NCI-H526 (cell line): ENCODE results near the gene SMS.
"Not testable (repeated sequence)": the region's sequence is repeated elsewhere in the genome, so short reads cannot be mapped to it uniquely, and the experiment has no call there.

ENCODE experiments used
- DNase-seq, 2 experiments: peaks; one replicate each; lab custom pipeline; 2025; lab: John Stamatoyannopoulos, UW

SMS gene

DNA sequence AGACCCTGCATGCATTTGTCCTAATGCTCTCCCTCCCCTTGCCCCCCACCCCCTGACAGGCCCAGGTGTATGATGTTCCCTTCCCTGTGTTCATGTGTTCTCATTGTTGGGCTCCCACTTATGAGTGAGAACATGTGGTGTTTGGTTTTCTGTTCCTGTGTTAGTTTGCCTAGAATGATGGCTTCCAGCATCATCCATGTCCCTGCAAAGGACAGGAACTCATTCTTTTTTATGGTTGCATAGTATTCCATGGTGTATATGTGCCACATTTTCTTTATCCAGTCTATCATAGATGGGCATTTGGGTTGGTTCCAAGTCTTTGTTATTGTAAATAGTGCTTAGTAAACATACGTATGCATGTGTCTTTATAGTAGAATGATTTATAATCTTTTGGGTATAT, 10.0 kb downstream of the SMS start:
- DNase-seq = not testable (repeated sequence)

DNA sequence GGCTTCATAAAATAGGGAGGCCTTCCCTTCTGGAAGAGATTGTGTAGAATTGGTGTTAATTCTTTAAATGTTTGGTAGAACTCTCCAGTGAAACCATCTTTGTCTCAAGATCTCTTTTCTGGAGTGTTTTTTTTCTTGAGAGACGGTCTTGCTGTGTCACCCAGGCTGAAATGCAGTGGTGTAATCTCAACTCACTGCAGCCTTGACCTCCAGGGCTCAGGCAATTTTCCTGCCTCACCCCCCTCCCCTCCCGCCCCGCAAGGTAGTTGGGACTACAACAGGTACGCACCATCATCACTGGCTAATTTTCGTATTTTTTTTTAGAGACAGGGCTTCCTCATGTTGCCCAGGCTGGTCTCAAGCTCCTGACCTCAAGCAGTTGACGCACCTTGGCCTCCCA, 12.1 kb downstream of the SMS start:
- DNase-seq = no peak

DNA sequence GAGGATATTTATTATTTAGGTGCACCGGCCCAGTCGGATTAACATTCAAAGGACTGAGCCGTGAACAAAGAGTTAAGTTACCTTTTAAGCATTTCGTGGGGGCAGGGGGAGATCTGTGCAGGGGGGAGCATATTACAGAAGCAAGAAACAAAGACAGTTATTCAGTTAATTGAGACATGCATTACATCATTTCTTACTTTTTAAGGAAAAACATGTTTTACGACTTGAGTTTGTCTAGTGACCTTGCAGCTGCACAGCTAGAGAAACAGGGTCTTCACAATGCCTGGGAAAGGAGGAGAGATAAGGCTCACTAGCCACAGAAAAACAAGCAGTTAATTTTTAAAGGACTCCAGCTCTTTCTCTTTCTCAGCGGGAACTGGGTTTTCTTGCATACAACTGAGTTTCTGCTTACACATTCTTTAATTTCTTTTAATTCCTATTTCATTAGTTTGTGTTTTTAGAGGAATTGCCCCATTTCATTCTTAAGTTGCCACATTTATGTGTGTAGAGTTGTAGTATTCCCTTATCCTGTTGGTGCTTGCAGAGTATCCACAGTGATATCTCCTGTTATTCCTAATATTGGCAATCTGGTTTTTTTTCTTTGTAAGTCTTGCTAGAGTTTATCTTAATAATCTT, 12.8 kb downstream of the SMS start:
- not testable (repeated sequence) for DNase-seq

DNA sequence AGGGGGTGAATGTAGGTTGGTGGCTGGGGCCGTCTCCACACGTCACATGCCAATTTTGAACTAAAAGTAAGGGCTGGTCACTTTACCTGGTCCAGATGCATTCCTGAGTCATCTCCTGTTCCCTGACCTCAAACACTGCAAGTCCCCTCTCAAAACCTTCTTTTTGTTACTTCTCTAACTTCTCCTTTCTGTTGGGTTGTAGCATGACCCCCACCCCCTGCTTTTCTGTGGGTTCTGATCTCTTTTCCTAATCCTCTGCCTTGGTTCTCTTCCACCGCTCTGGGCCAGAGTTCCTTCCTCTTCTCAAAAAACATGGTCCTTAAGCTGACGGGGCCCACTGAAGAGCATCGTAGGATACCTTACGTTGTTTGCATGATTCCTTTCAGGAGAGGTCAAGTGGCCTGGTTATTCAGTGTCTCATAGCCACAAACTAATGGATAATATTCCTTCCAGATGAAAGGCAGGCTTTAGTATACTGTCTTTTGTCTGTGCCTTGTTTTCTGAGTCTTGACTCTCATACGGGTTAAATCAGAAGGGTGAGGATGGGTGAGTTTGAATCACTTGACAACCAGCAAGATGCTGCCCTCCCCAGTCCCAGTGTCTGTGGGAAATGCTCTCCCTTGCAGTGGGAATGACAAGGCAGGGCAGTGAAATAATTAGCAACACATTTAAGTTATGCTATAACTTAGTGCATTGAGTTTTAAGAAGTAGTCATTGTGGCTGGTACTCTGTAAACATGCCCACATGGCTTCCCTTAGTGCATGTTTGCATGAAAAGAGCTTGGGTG, 15.1 kb downstream of the SMS start:
- no peak for DNase-seq

DNA sequence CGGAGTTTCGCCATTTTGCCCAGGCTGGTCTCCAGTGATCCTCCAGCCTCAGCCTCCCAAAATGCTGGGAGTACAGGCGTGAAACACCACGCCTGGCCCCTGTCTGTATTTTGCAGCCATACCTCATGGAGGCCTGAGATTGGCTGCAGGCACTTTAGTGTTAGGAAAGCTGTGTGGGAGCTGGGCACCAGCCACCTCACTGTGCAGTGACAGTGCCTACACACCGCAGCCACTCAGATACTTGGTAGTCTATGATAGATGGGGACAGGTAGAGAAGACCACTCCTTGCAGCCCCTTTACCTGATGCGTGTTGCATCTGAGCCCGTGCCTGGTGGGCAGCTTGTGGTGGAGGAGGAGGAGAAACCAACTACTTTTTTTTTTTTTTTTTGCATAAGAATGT, 16.3 kb downstream of the SMS start:
- DNase-seq = no peak

DNA sequence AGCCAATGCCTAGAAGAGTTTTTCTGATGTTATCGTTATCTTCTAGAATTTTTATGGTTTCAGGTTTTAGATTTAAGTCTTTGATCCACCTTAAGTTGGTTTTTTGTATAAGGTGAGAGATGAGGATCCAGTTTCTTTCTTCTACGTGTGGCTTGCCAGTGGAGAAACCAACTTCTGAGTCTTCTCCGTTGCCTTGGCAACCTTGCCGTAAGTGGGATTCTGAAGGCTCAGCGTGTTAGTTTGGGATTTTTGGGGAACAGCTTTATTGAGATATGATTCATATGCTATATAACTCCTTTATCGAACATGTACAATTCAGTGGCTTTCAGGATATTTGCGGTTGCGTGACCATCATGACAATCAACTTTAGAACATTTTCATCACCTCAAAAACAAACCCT, 17.7 kb downstream of the SMS start:
- no peak for DNase-seq

DNA sequence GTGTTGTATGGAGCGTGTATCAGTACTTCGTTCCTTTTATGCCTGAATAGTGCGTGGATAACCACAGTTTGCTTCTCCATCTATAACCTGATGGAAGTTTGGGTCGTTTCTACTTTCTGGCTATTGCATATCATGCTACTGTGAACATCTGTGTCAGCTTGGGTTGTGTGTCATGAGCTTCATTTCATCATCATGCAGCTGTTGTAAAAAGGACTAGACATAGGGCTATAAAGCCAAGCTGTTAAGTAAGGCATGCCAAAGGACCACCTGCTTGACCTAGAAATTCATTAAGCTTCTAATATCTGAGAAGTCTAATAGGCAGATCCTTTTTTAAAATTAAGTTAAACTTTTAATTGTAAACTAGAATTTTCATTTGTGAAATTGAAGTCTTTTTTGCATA, 18.4 kb downstream of the SMS start:
- DNase-seq = no peak

DNA sequence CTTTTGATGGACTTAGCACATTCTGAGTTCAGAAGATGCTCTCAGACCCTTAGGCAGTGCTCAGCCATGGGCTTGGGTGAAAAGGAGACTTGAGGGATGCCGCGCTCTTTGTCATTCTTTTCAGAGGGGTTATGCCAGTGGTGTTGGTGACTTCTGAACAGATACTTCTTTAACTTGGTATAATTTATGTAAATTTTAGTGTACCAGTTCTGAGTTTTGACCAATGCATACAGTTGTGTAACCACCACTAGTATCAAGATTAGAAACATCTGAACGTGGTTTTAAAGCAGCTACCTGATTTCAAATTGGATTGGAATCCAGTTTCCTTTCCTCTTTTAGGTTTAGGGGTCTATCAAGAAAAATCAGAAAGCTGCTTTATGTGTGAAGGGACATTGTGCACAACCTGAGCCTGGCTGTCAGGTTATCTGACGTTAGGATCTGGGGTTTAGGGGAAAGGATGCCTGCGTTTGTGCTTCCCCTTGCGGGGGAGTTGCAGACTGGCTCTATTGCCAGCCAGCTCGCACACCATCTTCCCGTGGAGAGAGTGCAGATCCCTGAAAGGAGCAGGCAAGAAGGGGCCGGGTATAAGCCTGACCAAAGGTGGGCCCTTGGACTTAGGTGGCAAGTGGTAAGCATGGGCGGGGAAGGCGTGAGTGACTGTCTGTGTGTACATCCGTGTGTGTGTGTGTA, 19.0 kb downstream of the SMS start:
- DNase-seq = no peak

DNA sequence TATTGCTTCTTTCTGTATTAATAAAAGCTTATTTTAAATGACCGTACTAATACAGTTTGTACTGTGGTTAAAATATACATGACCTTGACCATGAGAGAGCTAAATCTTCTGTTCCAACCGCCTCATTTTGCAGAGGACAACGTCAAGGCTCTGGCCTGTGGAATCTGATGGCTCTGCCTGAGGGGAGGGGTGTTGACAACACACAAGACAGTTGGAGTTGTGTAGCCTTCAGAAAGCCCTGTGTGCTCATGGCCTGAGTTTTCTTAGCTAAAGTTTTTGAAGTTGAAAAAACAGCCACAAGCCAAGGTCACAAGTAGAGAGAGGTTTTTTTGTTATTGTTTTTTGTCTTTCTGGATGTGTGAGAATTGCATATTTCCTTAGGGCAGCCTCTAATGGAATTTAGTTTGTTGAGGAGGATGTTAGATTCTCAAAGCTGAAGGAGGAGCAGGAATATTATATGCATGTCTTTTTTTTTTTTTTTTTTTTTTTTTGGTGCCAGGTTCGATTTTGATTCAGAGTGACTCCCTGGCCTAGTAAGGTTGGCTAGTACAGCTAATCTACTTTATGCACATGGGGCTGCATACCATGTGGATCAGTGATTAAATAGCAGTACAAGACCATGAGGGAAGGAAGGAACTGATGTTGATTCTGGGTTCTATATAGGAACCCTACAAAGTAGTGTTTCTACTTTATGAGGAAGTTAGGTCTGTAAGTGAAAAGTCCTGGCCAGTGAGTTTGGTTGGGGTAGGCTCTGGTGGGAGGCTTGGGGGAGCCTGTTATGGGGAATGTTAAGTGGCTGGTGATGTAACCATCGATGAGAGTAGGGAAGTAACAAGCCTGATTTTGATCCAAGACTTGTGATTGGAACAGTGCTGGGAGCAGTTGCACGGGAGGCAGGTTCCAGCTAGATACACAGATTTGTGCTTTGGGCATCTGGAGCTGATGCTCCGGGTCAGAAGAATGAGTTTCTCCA, 20.3 kb downstream of the SMS start:
- DNase-seq = no peak

DNA sequence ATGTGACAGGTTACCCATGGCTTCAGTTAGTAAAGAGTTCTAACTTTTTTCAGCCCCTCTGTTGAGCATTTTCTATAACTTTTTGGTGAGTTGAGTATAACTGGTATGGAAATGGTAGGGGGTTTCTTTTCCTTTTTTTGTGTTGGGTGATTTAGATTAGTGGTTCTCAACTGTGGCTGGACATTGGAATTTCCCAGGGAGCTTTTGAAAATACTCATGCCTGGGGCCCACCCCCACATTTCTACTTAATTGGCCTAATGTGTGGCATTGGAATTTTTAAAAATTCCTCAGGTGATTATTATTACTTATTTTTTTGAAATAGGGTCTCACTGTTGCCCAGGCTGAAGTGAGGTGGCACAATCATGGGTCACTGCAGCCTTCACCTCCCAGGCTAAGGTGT, 21.9 kb downstream of the SMS start:
- no peak for DNase-seq

DNA sequence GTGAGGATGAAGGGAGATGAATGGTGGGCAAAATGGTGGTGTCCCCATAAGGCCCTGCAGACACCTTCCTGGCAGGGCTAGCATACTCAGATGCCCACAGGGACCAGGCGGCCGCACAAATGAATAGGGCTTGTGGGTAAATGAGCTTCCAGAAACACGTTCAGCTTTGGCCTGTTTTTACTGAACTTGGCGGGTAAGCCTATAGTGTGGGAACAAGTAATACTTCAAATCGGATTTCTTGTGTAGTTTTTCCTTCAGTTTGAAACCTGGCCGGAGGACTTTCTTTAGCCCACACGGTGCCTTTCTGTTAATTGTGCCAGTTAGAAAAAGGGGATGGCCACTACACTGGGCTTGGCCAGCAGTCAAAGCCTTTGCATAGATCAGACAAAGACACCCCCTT, 22.8 kb downstream of the SMS start:
- DNase-seq = no peak

DNA sequence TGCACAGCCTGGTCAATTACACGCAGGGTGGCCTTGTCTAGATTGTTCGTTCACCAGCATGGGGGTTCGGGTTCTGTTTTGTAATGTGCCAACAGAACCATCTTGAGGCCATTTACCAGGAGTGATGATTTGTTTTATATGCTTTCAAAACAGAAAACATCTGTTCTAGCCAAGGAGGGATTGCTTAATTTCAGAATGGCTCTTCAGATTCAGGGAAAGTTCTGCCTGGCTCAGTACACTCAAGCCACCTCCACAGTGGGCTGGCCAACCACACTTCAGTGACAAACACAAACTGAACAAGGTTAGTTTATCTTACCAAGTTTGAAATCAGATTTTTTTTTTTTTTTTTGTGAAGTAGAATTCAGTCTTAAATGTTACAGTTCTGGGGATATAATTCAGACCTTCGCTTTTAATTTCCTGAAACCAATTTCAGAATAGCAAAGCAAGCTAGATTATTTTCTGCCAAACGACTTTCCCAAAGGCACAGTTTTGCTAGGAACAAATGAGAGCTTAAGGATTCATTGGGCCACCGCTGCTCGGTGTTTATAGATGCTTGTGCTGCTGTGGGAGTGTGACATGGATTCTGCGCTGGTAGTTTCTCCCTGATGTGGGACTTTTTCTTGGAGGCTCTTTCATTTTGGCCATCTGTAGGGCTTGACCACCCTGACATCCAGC, 23.4 kb downstream of the SMS start:
- no peak for DNase-seq

DNA sequence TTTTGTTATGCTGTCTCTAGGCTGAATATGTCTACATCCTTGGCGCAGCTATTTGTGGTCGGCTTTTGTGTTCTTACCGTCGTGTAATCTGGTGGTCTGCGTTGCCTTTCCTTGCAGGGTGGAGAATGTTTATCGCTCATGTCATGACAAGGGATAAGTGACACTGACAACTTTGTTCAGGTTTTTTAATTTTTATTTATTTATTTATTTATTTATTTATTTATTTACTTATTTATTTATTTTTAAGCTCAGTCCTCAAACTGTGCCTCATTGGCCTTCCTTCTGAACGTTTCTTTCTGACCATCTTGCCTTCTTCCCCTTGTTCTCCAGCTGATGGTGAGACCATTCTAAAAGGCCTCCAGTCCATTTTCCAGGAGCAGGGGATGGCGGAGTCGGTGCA, 26.4 kb downstream of the SMS start:
- no peak for DNase-seq

DNA sequence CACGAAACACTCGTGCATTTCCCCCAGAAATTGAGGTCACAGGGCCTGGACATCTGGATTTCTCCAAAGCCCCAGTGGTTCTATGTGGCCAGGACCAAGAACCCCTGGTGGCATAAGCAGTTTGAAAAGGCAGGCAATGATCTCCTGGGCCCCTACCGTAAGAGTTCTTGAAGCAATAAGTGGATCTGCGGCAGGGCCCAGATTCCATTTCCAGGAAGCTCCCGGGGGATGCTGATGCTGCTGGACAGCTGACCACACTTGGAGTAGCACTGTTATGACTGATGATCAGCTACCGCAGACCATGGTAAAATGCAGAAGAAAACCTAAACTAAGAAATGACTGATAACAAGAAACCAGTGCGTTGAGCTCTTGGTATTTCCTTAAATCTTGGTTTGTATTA, 27.8 kb downstream of the SMS start:
- DNase-seq = no peak

DNA sequence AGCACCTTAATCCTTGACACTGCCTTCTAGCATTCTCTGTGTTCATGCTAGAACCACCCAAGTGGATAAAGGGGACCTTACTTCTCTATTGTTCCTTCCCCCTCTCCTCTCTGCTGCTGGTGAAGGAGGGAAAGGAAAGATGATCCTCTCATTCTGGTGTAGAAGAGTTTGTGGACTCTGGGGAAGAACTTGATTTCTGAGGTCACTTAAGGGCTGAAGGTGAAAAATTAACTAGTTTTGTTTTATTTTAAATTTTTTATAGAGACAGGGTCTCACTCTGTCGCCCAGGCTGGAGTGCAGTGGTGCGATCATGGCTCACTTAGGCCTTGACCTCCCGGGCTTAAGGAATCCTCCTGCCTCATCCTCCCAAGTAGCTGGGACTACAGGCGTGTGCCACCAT, 29.8 kb downstream of the SMS start:
- no peak for DNase-seq

DNA sequence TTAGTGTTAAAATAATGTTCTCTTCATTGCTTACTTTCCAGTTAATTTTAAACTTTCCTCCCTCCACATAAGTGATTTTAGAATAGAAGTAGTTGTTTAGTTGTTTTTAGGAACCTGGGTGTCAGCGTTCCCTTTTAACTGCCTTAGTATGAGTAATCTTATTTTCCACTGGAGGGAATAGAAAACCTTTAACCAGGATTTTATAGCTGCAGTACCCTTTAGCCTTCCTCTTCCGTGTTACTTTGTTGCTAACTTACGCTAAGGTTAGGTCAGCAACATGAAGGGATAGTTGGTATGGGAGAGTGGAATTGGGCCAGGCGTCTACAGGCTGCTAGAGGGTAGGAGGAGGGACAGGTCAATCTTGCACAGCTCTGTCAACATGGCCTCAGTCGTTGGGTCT, 31.5 kb downstream of the SMS start:
- no peak for DNase-seq

DNA sequence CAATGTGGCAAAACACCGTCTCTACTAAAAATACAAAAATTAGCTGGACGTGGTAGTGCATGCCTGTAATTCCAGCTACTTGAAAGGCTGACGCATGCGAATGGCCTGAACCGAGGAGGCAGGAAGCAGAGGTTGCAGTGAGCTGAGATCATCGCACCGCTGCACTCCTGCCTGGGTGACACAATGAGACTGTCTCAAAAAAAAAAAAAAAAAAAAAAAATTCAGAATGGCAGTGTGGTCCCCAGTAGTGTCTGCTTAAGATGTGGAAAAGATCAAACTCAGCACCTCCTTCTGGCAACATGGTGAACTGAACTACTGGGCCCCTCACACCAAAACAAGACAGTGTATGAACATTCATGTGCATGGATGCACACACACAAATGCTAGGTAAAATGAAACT, 32.2 kb downstream of the SMS start:
- no peak for DNase-seq

DNA sequence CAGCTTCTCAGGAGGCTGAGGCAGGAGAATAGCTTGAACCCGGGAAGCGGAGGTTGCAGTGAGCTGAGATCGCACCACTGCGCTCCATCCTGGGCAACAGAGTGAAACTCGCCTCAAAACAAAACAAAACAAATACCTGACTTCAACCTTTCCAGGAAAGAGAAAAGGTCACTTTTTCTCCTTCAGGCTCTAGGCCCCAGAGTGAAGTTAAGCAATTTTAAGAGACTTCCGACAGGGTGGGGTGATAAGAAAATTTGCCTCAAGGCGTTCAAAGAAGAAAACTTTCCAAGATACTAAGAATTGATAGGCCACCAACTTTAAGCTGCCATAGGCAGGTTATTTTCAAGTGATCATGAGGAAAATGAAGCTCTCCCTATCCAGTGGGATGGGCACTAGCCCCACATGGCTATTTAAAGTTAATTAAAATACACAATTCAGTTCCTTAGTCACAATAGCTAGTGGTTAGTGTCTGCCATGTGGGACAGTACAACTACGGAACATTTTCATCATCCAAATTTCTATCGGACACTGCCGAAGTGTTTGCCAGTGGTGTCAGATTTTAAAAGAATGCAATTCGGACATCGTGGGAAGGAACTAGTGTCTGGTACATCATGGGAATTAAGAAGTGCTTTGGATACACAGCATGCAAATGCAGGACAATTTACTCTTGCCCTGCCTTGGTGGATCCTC, 33.0 kb downstream of the SMS start:
- DNase-seq = no peak

DNA sequence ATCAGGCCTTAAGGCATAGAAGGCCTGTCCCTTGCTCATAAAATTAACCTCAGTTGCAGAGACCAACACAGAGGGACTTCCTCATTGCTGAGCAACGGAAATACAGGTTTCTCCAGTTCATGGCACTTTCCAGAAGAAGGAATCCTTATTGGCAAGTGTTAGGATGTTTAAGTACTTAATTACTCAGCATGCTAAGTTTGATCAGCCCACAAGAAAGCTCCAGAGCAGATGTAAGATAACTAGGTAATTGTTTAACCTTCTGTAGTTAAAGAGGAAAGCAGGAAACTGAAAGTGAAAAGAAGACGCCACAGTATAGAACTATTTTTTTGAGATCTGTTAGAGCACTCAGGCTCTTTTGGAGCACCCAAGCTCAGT, 33.5 kb downstream of the SMS start:
- peak in 1 of 2 experiments; percentile 1 for DNase-seq

DNA sequence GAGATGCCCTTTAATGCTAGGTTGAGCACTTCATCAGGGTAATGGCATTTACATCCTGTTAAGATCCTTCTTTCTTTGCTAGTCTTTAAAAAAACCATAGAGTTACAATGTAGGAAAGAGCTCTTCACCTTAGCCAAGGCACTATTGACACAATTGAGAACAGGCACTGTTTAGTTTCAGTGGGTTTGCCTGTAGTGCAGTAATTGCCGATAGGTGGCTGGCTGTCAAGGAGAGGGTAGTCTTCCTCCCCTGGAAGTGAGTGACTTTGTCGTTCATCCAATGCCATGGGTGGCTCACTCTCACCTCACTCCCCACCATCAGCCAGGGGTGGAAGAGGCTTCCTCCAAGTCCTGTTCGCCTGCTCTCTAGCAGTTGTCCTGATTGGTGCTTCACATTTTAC, 34.7 kb downstream of the SMS start:
- DNase-seq = no peak

DNA sequence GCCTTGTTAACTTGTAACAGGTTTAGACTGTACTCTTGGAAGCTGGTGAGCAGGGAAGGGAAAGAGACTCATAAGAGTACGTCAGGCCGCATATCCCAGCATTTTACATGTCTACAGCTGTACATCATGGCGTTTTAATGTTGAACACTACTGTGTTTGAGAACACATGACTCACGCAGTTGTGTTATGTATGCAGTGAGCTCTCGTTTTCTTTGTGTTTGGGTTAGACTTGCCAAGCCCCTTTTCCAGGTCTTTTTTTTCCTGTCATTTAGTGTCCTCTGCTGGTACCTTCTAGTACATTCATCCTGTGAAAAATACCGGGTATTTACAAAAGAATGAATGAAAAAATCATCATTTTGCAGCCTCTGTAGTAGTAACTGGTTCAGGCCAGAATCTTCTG, 35.3 kb downstream of the SMS start:
- DNase-seq = peak; percentile 7 to 19
